Stimulated activated CD4-positive, alpha-beta T cell treated with anti-CD3 and anti-CD28 coated beads, Interleukin-2, amount 100 ng/mL, for 4 hours (primary cell): Measurements from ENCODE around the gene ESPNL.

Source experiments
- DNase-seq: peaks from one replicate; pipeline ENCODE4 v3.0.0-alpha.2; 2020; ENCODE audit warnings: low read depth

Gene ESPNL

DNA sequence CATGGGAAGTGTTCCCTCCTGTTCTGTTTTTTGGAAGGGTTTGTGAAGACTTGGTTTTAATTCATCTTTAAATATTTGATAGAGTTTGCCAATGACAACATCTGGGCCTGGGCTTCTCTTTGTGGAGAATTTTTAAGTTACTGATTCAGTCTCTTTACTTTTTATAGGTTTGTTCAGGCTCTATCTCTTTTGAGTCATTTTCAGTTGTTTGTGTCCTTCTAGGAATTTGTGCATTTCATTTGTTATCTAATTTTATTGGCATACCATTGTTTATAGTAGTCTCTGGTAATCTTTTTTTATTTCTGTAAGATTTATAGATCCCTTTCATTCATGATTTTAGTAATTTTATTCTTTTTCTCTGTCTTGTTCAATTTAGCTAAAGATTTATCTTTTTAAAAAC lies 24.7 kb upstream of the ESPNL start:
- no peak for DNase-seq

DNA sequence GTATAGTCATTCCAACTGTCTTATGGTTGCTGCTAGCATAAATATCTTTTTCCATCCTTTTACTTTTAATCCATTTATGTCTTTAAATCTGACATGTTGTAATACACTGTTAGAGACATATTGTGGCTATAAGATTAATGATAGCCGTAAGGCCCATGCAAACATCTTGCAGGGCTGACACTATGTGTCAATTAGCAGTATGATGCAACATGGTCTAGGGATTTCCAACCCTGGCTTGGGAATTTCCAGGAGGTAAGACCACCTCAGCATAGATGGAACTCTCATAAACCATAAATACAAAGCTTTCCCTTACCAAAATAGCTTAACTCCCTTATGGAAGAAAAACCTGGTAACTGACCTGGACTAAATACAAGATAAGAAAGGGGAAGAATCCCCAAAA lies 22.8 kb upstream of the ESPNL start:
- no peak for DNase-seq

DNA sequence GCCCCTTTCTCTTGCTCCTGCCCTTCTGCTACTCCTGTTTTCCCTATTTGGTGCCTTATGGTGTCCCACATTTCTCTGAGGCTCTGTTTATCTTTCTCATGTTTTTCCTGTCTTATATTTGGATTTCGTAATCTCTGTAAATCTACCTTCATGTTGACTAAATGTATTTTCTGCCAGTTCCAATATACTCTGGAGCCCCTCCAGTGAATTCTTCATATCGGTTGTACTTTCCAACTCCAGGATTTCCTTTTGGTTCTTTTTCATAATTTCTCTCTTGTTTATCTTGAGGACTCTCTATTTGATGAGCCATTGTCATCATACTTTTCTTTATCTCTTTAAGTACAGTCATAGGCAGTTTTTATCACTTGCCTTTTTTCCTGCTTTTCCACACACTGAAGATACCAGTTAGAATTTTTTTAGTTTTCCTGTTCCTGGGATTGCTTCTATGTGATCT lies 20.2 kb upstream of the ESPNL start:
- no peak for DNase-seq

DNA sequence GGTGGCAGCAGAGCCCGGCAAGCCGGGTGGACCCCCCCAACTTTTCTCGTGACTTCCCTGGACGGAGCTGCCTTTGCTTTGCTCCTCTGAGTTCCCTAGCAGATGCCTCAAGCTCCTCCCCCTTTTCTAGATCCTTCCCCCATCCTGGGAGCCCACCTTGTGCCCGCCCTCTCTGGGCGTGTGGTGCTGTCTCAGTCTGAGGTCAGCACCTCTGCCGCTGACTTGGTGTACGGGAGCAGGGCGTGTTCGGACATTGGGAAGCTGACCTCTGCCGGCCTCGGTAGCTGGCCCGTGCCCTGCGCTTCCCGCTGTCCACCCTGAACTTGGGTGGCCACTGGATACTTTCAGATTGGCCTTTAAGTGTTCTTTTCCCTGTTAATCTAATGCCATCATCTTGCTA lies 19.6 kb upstream of the ESPNL start:
- DNase-seq = no peak

DNA sequence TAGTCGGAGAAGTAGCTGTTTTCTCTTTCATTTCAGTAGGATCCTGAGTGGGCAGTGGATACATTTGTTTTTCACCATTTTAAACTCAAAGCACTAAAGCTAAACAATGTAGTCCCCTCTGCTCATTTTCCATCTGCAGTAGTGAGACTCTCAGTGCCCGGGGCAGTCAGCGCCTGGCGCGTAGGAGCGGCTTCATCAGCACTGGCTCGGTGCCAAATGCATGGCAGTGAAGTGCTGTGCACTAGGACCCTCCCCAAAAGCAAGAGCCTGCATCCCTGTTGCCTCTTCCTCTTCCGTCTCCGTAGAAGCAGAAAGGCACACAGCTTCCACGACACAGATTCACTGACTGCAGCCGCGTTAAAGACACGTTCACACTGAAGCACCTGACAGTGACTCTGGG lies 19.0 kb upstream of the ESPNL start:
- no peak for DNase-seq

DNA sequence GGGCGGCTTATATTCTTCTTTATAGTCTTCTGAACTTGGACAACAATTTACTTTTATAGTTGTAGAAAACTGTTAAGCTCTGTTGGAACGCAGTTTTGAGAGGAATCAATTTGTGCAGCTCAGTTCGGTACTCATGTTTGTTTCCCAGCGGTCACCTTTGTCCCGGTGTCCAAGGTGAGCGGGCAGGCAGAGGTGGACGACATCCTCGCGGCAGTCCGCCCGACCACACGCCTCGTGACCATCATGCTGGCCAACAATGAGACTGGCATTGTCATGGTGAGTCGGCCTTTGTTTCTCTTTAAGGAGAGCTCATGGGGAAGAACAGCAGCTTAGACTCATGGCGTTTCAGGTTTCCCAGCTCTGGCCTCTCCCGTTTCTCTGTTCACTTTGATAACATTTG lies 18.6 kb upstream of the ESPNL start:
- DNase-seq = no peak

DNA sequence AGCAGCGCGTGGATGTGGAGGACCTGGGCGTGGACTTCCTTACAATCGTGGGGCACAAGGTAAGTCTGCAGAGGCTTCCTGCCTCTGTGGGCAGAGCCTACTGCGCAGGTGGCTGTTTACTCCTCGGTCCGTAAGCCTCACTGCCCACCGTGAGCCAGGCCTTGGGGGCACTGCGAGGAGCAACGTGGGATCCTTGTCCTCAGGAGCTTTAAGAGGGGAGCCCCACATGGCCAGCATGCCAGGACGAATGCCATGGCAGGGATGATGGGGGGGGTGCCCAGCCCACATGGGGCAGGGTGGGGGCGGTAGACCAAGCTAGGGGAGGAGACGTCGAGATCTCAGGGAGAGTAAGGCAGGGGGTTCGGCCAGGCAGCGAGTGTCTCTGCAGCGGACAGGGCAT lies 18.0 kb upstream of the ESPNL start:
- DNase-seq = no peak

DNA sequence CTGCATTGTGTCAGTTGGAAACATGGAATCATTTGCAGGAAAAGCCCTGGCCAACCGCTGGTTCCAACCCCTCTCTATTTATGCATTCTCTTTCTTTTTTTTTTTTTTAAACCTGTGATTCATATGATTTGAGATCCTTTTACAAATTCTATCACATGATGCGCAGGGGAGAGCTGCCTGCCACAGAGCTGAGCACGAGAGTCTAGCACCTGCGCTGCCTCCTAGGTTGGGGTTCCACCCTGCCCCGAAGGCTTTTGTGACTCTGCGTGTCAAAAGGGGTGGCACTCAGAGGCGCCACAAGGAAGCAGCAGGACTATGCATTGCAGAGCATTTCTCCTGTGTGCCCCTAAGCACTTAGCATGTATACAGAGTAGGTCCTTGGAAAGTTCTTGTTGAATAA lies 17.3 kb upstream of the ESPNL start:
- no peak for DNase-seq

DNA sequence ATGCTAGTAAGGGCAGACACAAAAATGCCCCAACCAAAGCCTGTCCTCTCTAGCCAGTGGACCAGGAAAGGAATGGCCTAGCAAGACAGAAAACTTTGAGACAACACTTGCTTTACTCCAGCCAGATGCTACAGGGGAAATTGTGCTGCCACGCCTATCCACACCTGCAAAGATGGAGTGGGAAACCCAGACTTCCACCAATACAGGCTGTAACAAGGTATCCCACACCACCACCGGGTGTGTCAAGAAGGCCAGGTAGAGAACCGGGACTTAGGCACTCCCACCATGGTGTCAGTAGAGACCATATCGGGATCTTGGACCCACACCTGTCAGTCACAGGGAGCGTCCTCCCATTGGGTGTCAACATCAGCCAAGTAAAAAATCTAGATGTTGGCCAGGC lies 16.2 kb upstream of the ESPNL start:
- DNase-seq = no peak

DNA sequence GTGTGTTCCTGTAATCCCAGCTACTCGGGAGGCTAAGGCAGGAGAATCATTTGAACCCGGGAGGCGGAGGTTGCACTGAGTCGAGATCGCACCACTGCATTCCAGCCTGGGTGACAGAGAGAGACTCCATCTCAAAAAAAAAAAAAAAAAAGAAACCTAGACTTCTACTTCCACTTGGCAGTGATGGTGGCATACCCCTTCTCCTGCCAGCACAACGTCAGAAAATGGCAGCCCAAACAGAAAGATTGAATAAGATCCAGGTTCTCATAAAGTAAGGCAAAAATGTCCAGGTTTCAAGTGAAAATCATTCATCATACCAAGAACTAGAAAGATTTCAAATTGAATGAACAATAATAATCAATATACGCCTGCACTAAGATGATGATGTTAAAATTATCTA lies 15.4 kb upstream of the ESPNL start:
- DNase-seq = no peak

DNA sequence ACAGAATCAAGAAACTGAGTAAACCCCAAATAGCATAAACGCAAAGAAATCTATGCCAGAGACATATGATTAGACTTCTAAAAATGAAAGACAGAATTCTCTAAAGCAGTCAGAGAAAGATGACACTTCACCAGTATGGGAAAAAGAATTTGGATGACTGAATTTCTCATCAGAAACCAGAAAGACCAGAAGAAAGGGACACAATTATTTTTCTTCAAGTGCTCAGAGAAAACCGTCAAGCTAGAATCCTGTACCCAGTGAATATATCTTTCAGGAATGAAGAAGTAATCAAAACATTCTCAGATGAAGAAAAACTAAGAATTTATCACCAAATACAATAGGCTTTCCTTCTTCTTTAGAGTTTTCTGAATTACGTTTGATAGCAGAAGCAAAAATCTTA lies 14.2 kb upstream of the ESPNL start:
- DNase-seq = no peak

DNA sequence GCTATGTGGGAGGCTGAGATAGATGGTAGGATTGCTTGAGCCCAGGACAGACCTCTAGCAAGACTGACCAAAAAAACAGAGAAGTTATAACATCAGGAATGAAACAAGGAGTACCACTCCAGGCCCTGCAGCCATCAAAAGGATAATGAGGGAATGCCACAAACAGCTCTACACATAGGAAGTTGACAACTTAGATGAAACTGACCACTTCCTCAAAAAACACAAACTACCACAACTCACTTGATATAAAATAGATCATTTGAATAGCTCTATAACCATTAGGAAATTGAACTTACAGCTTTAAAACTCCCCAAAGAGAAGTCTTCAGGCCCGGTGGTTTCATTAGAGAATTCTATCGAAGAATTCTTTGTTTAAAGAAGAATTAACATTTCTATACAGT lies 12.9 kb upstream of the ESPNL start:
- no peak for DNase-seq

DNA sequence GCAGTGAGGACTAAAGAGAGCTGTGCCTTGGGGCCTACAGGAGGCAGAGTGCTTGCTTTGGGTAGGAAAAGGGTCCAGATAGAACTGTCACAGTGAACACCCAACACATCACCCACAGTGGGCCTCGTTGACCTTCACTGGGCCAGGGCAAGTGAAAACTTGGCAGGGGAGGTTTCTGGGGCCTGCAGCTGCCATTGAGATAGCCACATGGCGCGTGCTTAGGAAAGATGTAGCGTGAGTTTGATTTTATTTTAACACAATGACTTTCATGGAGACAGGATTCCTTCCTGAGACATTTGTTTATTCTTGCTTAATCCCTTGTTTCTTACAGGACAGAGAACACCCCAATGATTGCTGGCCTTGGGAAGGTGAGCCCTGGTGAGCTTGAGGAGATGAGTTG lies 9.3 kb upstream of the ESPNL start:
- DNase-seq = no peak

DNA sequence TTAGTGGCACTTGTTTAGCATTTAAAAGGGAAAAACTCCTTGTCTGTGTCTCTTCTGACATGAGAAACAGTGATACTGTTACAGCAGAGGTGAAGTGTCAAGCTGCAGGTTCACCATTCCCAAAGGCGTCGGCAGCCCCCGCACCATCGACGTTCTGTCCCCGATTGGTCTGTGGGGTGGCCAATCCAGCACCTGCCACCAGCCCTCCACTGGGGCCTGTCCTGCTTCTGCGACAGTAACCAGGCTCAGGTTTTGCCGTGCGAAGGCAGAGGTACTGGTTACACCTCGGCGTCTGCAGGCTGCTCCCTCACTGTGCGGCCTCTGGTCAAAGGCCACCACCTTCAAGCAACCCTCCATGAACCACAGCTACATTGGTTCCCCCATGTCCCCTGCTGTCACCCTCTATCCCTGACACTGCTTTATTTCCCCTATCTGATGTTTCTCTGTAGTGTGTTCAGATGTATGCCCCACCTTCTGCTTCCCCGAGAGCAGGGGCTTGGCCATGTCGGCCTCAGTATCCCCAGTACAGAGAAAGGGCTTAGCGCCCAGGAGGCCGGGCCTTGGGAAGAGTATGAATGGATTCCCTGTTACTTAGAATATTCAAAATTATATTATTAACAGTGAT lies 8.6 kb upstream of the ESPNL start:
- no peak for DNase-seq

DNA sequence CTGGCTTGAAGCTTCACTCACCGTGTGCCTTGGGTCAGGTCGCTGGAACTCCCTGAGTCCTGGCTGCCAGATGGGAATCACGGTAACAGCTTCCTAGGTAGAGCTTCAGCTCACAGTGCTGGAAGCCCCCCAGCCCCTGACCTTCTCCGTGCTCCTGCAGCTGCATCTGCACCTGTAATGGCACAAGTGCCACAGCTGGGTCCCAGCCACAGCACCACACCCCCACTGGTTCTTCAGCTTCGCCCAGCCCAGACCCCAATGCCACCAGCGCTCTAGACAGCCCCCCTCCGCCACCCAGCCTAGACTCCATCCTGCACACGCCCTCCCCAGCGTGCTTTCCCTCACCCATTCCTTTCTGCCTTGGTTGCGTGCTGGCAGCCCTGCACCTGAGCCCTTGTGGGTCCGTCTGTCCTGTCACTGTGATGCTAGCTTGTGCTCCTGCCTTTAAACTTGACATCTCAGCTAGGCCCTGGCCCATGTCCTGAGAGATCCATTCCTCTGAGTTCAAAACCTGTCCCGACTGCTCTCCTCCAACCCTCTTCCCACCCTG lies 7.6 kb upstream of the ESPNL start:
- no peak for DNase-seq

DNA sequence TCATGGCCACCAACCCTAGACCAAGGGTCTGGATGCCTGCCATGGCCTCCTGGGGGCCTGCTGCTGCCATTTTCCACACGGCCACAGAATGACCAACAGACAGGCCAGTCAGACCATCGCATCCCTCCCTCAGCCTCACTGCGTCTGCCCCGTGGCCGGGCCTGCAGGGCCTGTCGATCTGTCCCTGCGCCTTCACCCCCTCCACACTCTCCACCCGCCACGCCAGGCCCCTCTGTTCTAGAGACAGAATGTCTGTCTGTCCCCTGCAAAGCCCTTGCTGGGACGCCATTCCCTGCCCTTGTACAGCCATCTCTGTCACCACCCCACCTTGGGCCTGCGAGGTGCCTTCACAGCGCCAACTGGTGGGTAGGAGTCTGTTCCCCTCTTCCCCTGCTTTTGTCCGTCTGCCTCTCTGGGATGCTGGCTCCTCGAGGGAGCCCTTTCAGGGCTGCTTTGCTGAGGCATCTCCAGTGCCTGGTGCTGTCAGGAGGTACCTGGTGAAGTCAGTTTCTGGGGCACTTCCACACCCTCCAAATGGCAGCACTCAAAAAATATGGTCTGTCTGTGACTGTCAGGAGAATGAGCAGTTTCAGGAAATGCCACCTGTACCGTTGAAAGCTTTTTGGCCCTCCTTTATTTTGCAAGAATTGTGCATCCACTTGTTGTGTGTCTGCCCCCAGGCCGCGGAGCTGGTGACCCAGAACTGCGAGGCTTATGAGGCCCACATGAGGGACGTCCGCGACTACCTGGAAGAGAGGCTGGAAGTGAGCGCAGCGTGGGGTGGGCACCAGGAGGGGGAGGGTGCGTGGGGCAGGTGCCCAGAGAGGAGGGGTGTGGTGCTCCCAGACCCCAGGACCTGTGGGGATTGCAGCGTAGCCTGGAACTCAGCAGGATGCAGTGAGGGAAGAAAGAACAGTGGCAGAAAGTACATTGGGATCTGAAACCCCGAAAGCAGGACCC lies 6.7 kb upstream of the ESPNL start:
- no peak for DNase-seq

DNA sequence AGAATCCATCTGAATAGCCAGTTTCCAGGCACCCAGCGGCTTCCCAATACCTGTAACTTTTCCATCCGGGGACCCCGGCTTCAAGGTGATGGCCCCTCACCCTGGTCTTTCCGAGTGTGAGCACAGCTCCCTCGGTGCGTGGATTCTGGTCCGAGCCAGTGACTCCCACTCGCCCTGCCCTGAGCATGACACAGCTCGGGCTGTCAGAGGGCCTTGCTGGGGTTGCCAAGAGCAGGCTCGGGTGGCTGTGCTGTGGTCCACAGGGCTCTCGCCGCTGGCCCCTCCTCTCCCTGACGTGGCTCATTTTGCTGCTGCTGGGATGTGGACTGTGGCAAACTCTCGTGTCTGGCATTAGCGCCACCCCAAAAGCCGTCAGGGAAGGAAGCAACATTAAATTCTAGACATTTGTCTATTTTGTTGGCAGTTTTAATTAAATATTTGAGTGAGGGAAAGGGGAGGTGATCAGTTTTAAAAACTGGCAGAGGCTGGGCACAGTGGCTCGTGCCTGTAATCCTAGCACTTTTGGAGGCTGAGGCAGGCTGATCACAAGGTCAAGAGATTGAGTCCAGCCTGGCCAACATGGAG lies 5.6 kb upstream of the ESPNL start:
- no peak for DNase-seq

DNA sequence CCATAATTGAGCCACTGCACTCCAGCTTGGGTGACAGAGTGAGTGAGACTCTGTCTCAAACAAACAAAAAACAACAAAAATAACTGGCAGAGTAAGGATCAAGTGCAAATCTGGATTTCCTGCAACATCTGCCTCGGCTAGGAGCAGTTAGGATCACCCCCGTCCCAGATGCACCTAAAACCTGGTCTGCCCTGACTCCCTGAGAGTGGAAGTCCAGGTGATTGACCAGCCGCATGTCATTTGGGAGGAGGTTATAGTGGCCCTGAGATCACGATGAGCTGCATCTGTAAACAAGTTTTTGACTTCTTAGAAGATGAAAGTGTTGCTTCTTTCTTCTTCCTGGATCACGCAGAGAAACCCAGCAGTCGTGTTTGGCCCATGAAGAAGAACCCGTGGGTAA lies 5.0 kb upstream of the ESPNL start:
- DNase-seq = no peak

DNA sequence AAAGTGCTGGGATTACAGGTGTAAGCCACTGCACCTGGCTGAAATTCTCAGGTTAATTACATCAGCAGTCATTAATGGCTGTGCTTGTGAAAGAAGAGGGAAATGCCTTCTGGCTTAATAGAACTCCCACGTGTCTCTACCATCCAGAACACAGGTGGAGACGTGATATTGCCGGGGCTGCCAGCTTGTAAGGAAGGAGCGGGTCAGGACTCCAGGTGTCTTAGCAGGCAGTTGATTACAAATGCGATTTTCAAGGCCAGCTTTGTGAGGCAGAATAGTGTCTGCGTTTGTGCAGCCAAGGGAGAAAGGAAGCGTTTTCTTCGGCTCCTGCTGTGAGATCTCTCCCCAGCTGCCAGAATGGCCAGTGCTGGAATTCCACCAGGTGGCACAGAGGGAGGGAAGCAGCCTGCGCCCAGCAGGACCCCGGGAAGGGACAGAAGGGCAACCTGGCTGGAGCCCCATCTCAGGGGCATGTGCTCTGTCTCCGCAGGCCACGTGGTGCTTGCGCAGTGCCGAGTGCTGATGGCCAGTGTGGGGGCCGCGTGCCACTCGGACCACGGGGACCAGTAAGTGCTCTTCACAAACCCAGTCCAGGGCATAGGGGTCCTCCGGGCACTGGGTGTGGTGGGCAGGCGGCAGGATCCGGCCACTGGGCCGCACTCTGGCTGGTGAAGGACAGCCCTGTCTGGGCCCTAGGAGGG lies 3.7 kb upstream of the ESPNL start:
- no peak for DNase-seq

DNA sequence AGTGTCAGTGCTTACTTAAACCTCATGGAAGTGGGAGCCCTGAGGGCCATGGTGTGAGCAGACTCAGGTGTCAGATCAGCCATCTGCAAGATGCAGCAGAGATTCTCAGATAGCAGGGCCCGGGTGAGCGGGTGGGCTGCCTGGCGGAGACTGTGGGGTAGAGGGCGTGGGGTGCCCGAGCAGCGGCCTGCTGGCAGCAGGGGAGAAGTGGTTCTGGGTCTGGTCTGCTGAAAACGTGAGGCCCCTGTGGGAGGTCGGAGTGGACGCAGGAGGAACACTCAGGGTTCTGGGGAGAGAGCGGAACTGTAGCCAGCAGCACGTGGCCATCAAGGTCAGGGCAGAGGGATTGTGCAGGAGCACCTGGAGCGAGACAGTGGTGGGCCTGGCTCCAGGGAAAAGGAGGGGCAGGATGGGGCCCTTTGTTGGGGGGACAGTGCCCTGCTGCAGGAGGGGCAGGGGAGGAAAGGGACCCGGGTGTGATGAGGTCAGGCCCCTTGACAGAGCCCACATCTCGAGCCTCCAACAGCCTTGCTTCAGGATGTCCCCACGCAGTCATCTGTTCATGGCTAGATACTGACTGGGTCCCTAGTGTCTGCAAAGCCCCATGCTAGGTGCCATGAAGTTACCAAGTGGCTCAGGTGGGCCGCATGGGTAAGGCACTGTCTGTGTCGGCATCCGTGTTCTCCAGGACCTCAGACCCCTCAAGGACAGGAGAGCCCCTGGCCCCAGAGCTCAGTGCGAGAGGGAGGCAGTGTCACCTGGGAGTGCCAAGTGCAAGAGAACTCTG lies 2.7 kb upstream of the ESPNL start:
- DNase-seq = no peak
